HepG2 (cell line): ENCODE results near the gene INKA2. TPM values are rescaled to one million over a fixed set of nuclear protein-coding genes. Genes with fewer than 3 reads are reported as not detected.

ENCODE experiments used
- ATAC-seq: fragments of 200-7000 bp; cut with Tn5 transposase; 3 replicates; pipeline ENCODE4 v1.9.1; 2020; ENCODE audit warnings: mild to moderate bottlenecking, moderate library complexity
- BruUV-seq: library from RNA; stranded (reverse); fragments of 400-500 nt; replicated peaks from 2 replicates; lab custom pipeline; 2021; lab: Mats Ljungman, UMichigan
- CTCF ChIA-PET: fragments of 300-600 bp; formaldehyde crosslinking; extraction: SDS; loops from one replicate; lab custom pipeline; 2021; ENCODE audit warnings: low total read pairs, inconsistent platforms, low intra/inter-chr PET ratio; lab: Yijun Ruan, JAX
- POLR2A ChIA-PET: fragments of 350-600 bp; sonication (Branson Sonifier 250); formaldehyde crosslinking; loops from one replicate; lab custom pipeline; 2020; ENCODE audit warnings: antibody characterized with exemption, inconsistent platforms; lab: Yijun Ruan, JAX
- DNase-seq: peaks from one replicate; pipeline ENCODE4 v3.0.0-alpha.2; 2015; ENCODE audit warnings: low spot score
- FAIRE-seq: peaks from 3 replicates; lab custom pipeline; 2011; peaks lifted over from hg19 to GRCh38; lab: Jason Lieb, UNC
- H2AFZ ChIP-seq: one replicate; pipeline ENCODE4 v1.6.1; 2011; ENCODE audit warnings: low read length, inconsistent platforms
- H3K27ac ChIP-seq: fragments of 300-600 bp; 3 replicates; pipeline ENCODE4 v1.8.0; 2011; ENCODE audit warnings: mixed run types, mild to moderate bottlenecking, mixed read lengths, low read length, inconsistent platforms; ENCODE audit not compliant: insufficient read depth; ENCODE audit errors: extremely low read length
- H3K27me3 ChIP-seq, 2 experiments: fragments of 200-600 bp in 1 of 2; 2 replicates in 1 of 2; 3 replicates in 1 of 2; pipeline versions ENCODE4 v1.6.0 to v1.8.0; 2011; ENCODE audit warnings: low read length in 2 of 2, mild to moderate bottlenecking in 2 of 2, moderate library complexity in 2 of 2, inconsistent platforms in 1 of 2; ENCODE audit not compliant: insufficient read depth in 2 of 2, control insufficient read depth in 1 of 2
- H3K36me3 ChIP-seq, 2 experiments: fragments of 200-600 bp in 1 of 2; replicated peaks in 1 of 2; 2 replicates in 1 of 2; 3 replicates in 1 of 2; pipeline versions ENCODE4 v1.5.1 to v1.8.0; 2011; ENCODE audit warnings: low read length in 2 of 2, inconsistent platforms in 1 of 2; ENCODE audit not compliant: insufficient read depth in 2 of 2, control insufficient read depth in 1 of 2
- H3K4me1 ChIP-seq: 2 replicates; pipeline ENCODE4 v1.5.1; 2012; ENCODE audit warnings: low read length, inconsistent platforms; ENCODE audit not compliant: insufficient read depth
- H3K4me2 ChIP-seq: 2 replicates; pipeline ENCODE4 v1.6.0; 2011; ENCODE audit warnings: low read depth, low read length, inconsistent platforms
- H3K4me3 ChIP-seq, 3 experiments: fragments of 200-600 bp in 1 of 3; sonication (generic), shearing (Covaris generic) in 1 of 3; replicated peaks in 1 of 3; 2 replicates each; pipeline ENCODE4 v1.5.1; 2011 to 2016; ENCODE audit warnings: low read length in 3 of 3, inconsistent platforms in 2 of 3, low read depth in 2 of 3, mild to moderate bottlenecking in 2 of 3, control low read depth in 1 of 3, mixed read lengths in 1 of 3; ENCODE audit not compliant: insufficient read depth in 1 of 3
- H3K79me2 ChIP-seq: one replicate; pipeline ENCODE4 v1.6.1; 2011; ENCODE audit warnings: low read length, inconsistent platforms; ENCODE audit not compliant: insufficient read depth
- H3K9ac ChIP-seq: 2 replicates; pipeline ENCODE4 v1.6.0; 2011; ENCODE audit warnings: mild to moderate bottlenecking, low read depth, low read length, inconsistent platforms; ENCODE audit not compliant: insufficient read depth
- H3K9me3 ChIP-seq: 2 replicates; pipeline ENCODE4 v1.5.1; 2012; ENCODE audit warnings: mild to moderate bottlenecking, low read length
- H4K20me1 ChIP-seq: 2 replicates; pipeline ENCODE4 v1.6.0; 2011; ENCODE audit warnings: inconsistent platforms, mild to moderate bottlenecking, low read length, moderate library complexity; ENCODE audit not compliant: insufficient read depth
- CEBPB ChIP-seq: IDR thresholded peaks from 2 replicates; pipeline ENCODE4 v1.6.1; 2011; ENCODE audit warnings: low read depth, low read length, improper control_type of control experiment, borderline replicate concordance
- GPBP1L1 ChIP-seq: sonication (generic); formaldehyde crosslinking; IDR thresholded peaks from 2 replicates; pipeline ENCODE4 v1.5.0; 2020; ENCODE audit warnings: mild to moderate bottlenecking, missing genetic modification reagents
- ZBTB3 ChIP-seq: sonication (generic); formaldehyde crosslinking; IDR thresholded peaks from 2 replicates; pipeline ENCODE4 v1.4.0; 2020; ENCODE audit warnings: low read depth, mild to moderate bottlenecking, moderate library complexity, missing genetic modification reagents, borderline replicate concordance
- ZHX1 ChIP-seq: sonication (generic); formaldehyde crosslinking; IDR thresholded peaks from 2 replicates; pipeline ENCODE4 v1.8.1; 2022; ENCODE audit warnings: low read depth, mild to moderate bottlenecking, missing genetic modification reagents
- ZNF264 ChIP-seq: sonication (generic); formaldehyde crosslinking; IDR thresholded peaks from 2 replicates; pipeline ENCODE4 v1.4.0; 2020; ENCODE audit warnings: missing genetic modification reagents
- WGBS: methylation state at CpG from one replicate; pipeline ENCODE4 v1.1.6; 2017; ENCODE audit warnings: low lambda C conversion rate; 5-methylcytosine and 5-hydroxymethylcytosine counted together
- in situ Hi-C: cut with HindIII; loops from 2 replicates; pipeline ENCODE4 v1.10.0; 2017; ENCODE audit warnings: low pct_unique_long_range_greater_than_20kb; ENCODE audit not compliant: extremely low pct_ligation_motif_present
- intact Hi-C: fragments of 100-400 bp; cut with micrococcal nuclease; formaldehyde crosslinking; loops from one replicate; pipeline ENCODE4 v1.10.0; 2022; ENCODE audit not compliant: unreplicated experiment
- polyA plus RNA-seq, 8 experiments: library from polyadenylated mRNA; depleted of rRNA in 3 of 8; stranded (reverse) in 7 of 8; unstranded in 1 of 8; fragments of >200 nt; fragmentation: Illumina TruSeq in 4 of 8; extraction: Trizol in 4 of 8; gene quantifications; 2 replicates each; pipeline versions ENCODE4 v1.2.1 to v1.2.3, GENCODE V29; 2011 to 2016; ENCODE audit warnings: low read depth in 4 of 8, missing spikeins in 1 of 8, mixed read lengths in 1 of 8; ENCODE audit not compliant: insufficient read depth in 1 of 8
- total RNA-seq, 5 experiments: library from RNA; depleted of rRNA; stranded (reverse); fragments of >200 nt; fragmentation: Illumina TruSeq; extraction: Trizol; gene quantifications; 2 replicates each; pipeline ENCODE4 v1.2.3, GENCODE V29; 2016; ENCODE audit warnings: low read depth in 1 of 5

The INKA2 gene
- total and polyA plus RNA-seq, 2 of the 13 experiments (the other 11 are each of a cell fraction or from before 2014, with no cell fraction given): 2.6 to 4.6 TPM

GRCh38 chr1:111768023-111768422 lies 28.8 kb upstream of the INKA2 start (continued):
- TF ChIP-seq CEBPB: no peak
- no peak for TF ChIP-seq ZNF264 (CRISPR knock-in tag)

GRCh38 chr1:111762332-111762731 lies 23.1 kb upstream of the INKA2 start:
- TF ChIP-seq GPBP1L1: no peak
- TF ChIP-seq ZHX1: no peak
- TF ChIP-seq ZBTB3 (CRISPR knock-in tag): no peak
- POLR2A ChIA-PET: no interaction called here
- 99% methylated on average over 2 of the region's 2 CpGs for WGBS
- Histone ChIP-seq H3K27ac (no peak overlapping the region), H3K9me3 (no peaks in the 10 kb centered on the region), H2AFZ (no peak overlapping the region), H3K4me3 (no peak overlapping the region), H3K79me2 (peaks cover 11% of the 10 kb centered on the region), H4K20me1 (no peaks in the 10 kb centered on the region), H3K36me3 (peaks cover 3 to 66% of the 10 kb centered on the region in 2 experiments), H3K27me3 (no peaks in the 10 kb centered on the region), H3K4me2 (no peak overlapping the region), H3K9ac (no peak overlapping the region), H3K4me1 (peaks cover 27% of the 10 kb centered on the region)
- no peak for ATAC-seq
- no peak for FAIRE-seq
- CTCF ChIA-PET: no interaction called here
- in situ Hi-C loops (no loop called here), intact Hi-C loops (no loop called here)
- DNase-seq: no peak
- no TSS peak for BruUV-seq
